ENCODE data around the gene IFFO2. TPM values are rescaled to one million over a fixed set of nuclear protein-coding genes. Genes with fewer than 3 reads are reported as not detected.

The IFFO2 gene
- total and polyA plus RNA-seq, 2 of the 13 experiments (the other 11 are each of a cell fraction or from before 2014, with no cell fraction given), result 7.3 to 16.7 TPM

DNA sequence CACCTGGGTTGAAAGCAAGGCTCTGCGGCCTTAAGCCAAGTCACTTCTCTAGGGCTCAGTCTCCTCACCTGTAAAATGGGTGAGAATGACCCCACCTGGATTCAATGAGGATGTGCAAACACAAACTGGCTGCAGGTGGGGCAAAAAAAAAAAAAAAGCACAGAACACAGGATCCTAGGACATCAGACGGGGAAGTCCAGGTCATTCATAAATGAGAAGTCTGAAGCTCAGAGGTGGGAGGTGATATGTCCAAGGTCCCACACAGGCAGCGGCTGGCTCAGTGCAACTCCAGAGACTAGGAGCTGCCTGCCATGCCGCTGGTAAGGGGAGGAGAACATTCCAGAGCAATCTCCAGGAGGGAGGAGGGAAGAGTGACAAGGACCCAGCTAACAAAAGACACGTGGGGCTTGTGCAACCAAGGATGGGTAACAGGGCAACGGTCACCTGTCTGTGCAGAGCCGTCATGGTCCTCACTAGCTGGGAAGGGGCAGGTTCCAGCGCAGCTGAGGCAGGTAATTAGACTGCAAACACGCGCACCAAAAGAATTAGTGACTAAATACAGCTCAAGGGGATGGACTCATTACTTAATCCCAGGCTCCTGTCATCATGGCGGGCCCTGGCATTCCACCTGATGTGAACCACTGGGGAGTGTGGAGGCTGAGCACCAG lies 19.5 kb downstream of the IFFO2 start (continued):
- TF ChIP-seq, protein P1, sequence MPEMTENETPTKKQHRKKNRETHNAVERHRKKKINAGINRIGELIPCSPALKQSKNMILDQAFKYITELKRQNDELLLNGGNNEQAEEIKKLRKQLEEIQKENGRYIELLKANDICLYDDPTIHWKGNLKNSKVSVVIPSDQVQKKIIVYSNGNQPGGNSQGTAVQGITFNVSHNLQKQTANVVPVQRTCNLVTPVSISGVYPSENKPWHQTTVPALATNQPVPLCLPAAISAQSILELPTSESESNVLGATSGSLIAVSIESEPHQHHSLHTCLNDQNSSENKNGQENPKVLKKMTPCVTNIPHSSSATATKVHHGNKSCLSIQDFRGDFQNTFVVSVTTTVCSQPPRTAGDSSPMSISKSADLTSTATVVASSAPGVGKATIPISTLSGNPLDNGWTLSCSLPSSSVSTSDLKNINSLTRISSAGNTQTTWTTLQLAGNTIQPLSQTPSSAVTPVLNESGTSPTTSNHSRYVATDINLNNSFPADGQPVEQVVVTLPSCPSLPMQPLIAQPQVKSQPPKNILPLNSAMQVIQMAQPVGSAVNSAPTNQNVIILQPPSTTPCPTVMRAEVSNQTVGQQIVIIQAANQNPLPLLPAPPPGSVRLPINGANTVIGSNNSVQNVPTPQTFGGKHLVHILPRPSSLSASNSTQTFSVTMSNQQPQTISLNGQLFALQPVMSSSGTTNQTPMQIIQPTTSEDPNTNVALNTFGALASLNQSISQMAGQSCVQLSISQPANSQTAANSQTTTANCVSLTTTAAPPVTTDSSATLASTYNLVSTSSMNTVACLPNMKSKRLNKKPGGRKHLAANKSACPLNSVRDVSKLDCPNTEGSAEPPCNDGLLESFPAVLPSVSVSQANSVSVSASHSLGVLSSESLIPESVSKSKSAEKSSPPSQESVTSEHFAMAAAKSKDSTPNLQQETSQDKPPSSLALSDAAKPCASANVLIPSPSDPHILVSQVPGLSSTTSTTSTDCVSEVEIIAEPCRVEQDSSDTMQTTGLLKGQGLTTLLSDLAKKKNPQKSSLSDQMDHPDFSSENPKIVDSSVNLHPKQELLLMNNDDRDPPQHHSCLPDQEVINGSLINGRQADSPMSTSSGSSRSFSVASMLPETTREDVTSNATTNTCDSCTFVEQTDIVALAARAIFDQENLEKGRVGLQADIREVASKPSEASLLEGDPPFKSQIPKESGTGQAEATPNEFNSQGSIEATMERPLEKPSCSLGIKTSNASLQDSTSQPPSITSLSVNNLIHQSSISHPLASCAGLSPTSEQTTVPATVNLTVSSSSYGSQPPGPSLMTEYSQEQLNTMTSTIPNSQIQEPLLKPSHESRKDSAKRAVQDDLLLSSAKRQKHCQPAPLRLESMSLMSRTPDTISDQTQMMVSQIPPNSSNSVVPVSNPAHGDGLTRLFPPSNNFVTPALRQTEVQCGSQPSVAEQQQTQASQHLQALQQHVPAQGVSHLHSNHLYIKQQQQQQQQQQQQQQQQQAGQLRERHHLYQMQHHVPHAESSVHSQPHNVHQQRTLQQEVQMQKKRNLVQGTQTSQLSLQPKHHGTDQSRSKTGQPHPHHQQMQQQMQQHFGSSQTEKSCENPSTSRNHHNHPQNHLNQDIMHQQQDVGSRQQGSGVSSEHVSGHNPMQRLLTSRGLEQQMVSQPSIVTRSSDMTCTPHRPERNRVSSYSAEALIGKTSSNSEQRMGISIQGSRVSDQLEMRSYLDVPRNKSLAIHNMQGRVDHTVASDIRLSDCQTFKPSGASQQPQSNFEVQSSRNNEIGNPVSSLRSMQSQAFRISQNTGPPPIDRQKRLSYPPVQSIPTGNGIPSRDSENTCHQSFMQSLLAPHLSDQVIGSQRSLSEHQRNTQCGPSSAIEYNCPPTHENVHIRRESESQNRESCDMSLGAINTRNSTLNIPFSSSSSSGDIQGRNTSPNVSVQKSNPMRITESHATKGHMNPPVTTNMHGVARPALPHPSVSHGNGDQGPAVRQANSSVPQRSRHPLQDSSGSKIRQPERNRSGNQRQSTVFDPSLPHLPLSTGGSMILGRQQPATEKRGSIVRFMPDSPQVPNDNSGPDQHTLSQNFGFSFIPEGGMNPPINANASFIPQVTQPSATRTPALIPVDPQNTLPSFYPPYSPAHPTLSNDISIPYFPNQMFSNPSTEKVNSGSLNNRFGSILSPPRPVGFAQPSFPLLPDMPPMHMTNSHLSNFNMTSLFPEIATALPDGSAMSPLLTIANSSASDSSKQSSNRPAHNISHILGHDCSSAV (CRISPR knock-in tag; IDR thresholded peaks at IDR 0.05; ENCODE audit: borderline replicate concordance), result no peak
- TF ChIP-seq BORCS8-MEF2B (CRISPR knock-in tag; IDR thresholded peaks at IDR 0.05) (peak; percentile 61; the same call in 1 of the 2 replicates), ZNF260 (CRISPR knock-in tag; IDR thresholded peaks at IDR 0.05; ENCODE audit: borderline replicate concordance, low read depth) (no peak), ZNF616 (CRISPR knock-in tag; IDR thresholded peaks at IDR 0.05; ENCODE audit: low read depth) (peak; percentile 36; the same call in 1 of the 2 replicates), ZBTB7B (CRISPR knock-in tag; IDR thresholded peaks at IDR 0.05) (peak; percentile 26; the same call in 1 of the 2 replicates), ZNF331 (CRISPR knock-in tag; IDR thresholded peaks at IDR 0.05) (peak; percentile 70; the same call in 1 of the 2 replicates), EP300 (IDR thresholded peaks at IDR 0.05; ENCODE audit: low read depth in 2 of 2, low read length in 2 of 2) (peak in 1 of 2 experiments; percentile 63; a peak in 2 of 4 replicates), EP300 (CRISPR knock-in tag; IDR thresholded peaks at IDR 0.05; ENCODE audit: borderline replicate concordance) (peak; percentile 33; the same call in 1 of the 2 replicates), ELF4 (CRISPR knock-in tag; IDR thresholded peaks at IDR 0.05; ENCODE audit: borderline replicate concordance) (no peak), ZNF644 (CRISPR knock-in tag; IDR thresholded peaks at IDR 0.05; ENCODE audit: low read depth) (peak; percentile 70; the same call in 1 of the 2 replicates), ZNF282 (IDR thresholded peaks at IDR 0.05; ENCODE audit: partially characterized antibody) (no peak), ZNF629 (CRISPR knock-in tag; conservative IDR thresholded peaks at IDR 0.05) (peak; percentile 99), SP140L (CRISPR knock-in tag; IDR thresholded peaks at IDR 0.05; ENCODE audit: borderline replicate concordance) (no peak), SMAD1 (CRISPR knock-in tag; IDR thresholded peaks at IDR 0.05; ENCODE audit: borderline replicate concordance, low read depth) (peak; percentile 49; the same call in 1 of the 2 replicates)
- TF ChIP-seq, protein P2, sequence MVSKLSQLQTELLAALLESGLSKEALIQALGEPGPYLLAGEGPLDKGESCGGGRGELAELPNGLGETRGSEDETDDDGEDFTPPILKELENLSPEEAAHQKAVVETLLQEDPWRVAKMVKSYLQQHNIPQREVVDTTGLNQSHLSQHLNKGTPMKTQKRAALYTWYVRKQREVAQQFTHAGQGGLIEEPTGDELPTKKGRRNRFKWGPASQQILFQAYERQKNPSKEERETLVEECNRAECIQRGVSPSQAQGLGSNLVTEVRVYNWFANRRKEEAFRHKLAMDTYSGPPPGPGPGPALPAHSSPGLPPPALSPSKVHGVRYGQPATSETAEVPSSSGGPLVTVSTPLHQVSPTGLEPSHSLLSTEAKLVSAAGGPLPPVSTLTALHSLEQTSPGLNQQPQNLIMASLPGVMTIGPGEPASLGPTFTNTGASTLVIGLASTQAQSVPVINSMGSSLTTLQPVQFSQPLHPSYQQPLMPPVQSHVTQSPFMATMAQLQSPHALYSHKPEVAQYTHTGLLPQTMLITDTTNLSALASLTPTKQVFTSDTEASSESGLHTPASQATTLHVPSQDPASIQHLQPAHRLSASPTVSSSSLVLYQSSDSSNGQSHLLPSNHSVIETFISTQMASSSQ (IDR thresholded peaks at IDR 0.05; ENCODE audit: low read depth), result no peak
- TF ChIP-seq, protein P2 (CRISPR knock-in tag; IDR thresholded peaks at IDR 0.05; ENCODE audit: borderline replicate concordance), result no peak
